Cardiac muscle cell (in vitro differentiated cells and primary cell): ENCODE data around the gene BAHCC1. TPM values are rescaled to one million over a fixed set of nuclear protein-coding genes. Genes with fewer than 3 reads are reported as not detected.

Source experiments
- DNase-seq, 2 donors: peaks; one replicate each; pipeline versions ENCODE4 v3.0.0 to v3.0.0-alpha.2; 2010 to 2017; ENCODE audit warnings: low read depth in 1 of 2, low spot score in 1 of 2
- H3K27ac ChIP-seq: fragments of 200-600 bp; sonication (generic); 2 replicates; pipeline ENCODE4 v1.5.1; 2016
- H3K27me3 ChIP-seq: fragments of 200-600 bp; sonication (generic); 2 replicates; pipeline ENCODE4 v1.6.0; 2016; ENCODE audit warnings: control low read depth
- H3K36me3 ChIP-seq: fragments of 200-600 bp; sonication (generic); 2 replicates; pipeline ENCODE4 v1.5.1; 2016; ENCODE audit warnings: control low read depth
- H3K4me1 ChIP-seq: fragments of 200-600 bp; sonication (generic); 2 replicates; pipeline ENCODE4 v1.8.1; 2017; ENCODE audit warnings: low read depth, mild to moderate bottlenecking, mixed run types
- H3K4me3 ChIP-seq: fragments of 200-600 bp; sonication (generic); 2 replicates; pipeline ENCODE4 v1.5.1; 2016; ENCODE audit warnings: mild to moderate bottlenecking
- H3K9me3 ChIP-seq: fragments of 200-600 bp; sonication (generic); 2 replicates; pipeline ENCODE4 v1.5.1; 2017; ENCODE audit warnings: low read depth, mild to moderate bottlenecking, control low read depth
- CTCF ChIP-seq: IDR thresholded peaks from 2 replicates; pipeline ENCODE4 v1.5.1; 2012; ENCODE audit warnings: low read depth, mild to moderate bottlenecking, low read length
- polyA plus RNA-seq: library from polyadenylated mRNA; unstranded; fragments of >200 nt; fragmentation: Nextera tagmentation; extraction: Ambion mirVana; gene quantifications from 2 replicates; pipeline ENCODE4 v1.2.1, GENCODE V29; 2016
- total RNA-seq: library from RNA; depleted of rRNA; stranded (reverse); fragments of >200 nt; gene quantifications from 2 replicates; pipeline ENCODE4 v1.2.3, GENCODE V29; 2016

BAHCC1 gene
- total and polyA plus RNA-seq, 2 experiments from 2014 or later = 20.3 to 47.3 TPM

GRCh38 chr17:81388091-81388611 is 7.1 kb upstream of the BAHCC1 start:
- no peak for DNase-seq
- Histone ChIP-seq H3K4me1 (peaks cover 66% of the 10 kb centered on the region), H3K9me3 (no peaks in the 10 kb centered on the region), H3K36me3 (no peaks in the 10 kb centered on the region), H3K27ac (peak overlapping the region; percentile 89), H3K4me3 (peak overlapping the region; percentile 52), H3K27me3 (no peaks in the 10 kb centered on the region)
- TF ChIP-seq CTCF = no peak

GRCh38 chr17:81388612-81389367 is 6.5 kb upstream of the BAHCC1 start:
- DNase-seq = peak in 1 of 2 donors; percentile 45
- peak overlapping the region; percentile 89 for H3K27ac ChIP-seq
- no peaks in the 10 kb centered on the region for H3K27me3 ChIP-seq
- no peak overlapping the region for H3K4me3 ChIP-seq
- TF ChIP-seq CTCF = no peak
- peaks cover 66% of the 10 kb centered on the region for H3K4me1 ChIP-seq
- no peaks in the 10 kb centered on the region for H3K36me3 ChIP-seq
- no peaks in the 10 kb centered on the region for H3K9me3 ChIP-seq

DNA sequence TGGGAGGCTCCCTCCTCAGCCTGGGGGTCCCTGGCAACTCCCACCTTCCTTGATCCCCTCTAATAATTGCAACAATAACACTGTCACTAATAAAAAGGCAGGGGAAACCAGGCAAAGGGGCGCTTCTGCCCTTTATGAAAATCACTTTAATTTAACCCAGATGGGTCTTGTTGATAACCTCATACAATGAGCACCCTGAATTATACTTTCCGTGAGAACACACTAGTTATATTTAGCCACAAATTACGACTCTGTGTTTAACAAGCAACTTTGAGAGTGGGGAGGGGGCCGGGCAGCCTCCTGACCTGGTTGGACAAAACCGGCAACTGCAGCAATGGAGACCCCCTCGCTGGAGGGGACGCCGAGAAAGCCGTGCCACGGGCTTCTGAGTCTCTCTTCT is 5.7 kb upstream of the BAHCC1 start:
- peak overlapping the region; percentile 8 for H3K4me3 ChIP-seq
- H3K27ac ChIP-seq = peak overlapping the region; percentile 89
- no peak for TF ChIP-seq CTCF
- no peaks in the 10 kb centered on the region for H3K9me3 ChIP-seq
- no peaks in the 10 kb centered on the region for H3K36me3 ChIP-seq
- H3K4me1 ChIP-seq = peaks cover 71% of the 10 kb centered on the region
- DNase-seq = no peak
- no peaks in the 10 kb centered on the region for H3K27me3 ChIP-seq

DNA sequence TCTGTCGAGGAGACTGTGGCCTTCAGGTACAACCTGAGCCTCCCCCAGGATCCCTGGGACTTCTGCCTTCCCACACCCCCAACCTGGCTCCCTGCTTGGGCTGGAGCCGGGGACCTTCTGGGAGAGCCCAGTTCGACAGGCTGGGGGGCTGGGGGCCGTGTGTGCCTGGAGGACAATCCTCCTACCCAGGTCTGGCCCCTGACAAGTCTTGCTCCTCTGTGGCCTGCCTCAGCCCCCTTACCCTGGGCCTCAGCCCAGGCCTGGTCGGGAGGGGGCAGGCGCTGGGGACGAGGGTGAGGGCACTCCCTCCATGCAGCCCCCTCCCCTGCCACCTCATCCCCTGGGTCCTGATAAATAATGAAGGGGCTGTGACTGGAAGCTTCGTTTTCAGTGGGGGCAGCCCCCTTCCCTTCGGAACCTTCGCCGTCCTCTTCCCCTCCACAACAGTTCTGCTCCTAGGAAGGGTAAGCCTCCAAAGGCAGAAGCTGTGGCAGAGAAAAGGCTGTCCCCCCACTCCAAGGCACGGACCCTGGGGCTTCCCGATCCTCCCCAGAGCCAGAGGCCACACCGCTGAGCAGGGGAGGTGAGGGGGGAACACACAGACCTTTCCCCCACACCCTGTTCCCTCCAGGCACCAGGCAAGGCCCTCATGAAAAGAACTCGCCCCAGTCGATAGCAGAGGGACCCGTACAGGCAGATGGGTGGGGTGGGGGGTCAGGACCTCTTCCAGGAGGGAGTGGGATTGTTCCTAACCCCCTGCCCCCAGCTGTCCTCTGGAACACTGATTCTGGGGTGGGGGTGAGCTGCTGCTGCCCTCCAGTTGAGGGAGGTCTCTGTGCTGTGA is 5.0 kb upstream of the BAHCC1 start:
- H3K9me3 ChIP-seq = no peaks in the 10 kb centered on the region
- no peaks in the 10 kb centered on the region for H3K36me3 ChIP-seq
- peak overlapping the region; percentile 8 for H3K4me3 ChIP-seq
- TF ChIP-seq CTCF = no peak
- H3K4me1 ChIP-seq = peaks cover 71% of the 10 kb centered on the region
- H3K27me3 ChIP-seq = no peaks in the 10 kb centered on the region
- peak overlapping the region; percentile 89 for H3K27ac ChIP-seq
- no peak for DNase-seq

DNA sequence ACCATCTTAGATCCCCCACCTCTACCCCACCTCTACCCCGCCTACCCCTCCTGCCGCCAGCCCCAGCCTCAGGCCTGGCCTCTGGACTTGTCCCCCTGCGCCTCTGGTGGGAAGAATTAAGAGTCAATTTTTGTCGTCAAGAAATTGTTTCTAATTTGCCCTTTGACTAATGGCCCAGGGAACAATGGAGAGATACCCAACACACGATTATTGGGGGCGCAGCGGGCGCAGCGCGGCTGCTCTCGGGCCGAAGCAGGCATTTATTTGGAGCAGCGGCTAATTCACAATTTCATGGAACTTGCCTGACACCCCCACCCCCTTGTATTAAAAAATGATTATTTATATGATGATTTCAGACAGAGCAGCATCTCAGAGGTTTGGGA is 4.4 kb upstream of the BAHCC1 start:
- TF ChIP-seq CTCF = no peak

More for the DNA sequence above, 4.4 kb upstream of the BAHCC1 start:
- H3K4me3 ChIP-seq = no peak overlapping the region
- no peaks in the 10 kb centered on the region for H3K9me3 ChIP-seq
- H3K27ac ChIP-seq = peak overlapping the region; percentile 89
- no peaks in the 10 kb centered on the region for H3K27me3 ChIP-seq
- no peaks in the 10 kb centered on the region for H3K36me3 ChIP-seq
- no peak for DNase-seq
- H3K4me1 ChIP-seq = peaks cover 65% of the 10 kb centered on the region
